Measurements from ENCODE around the gene ITGB5.

Gene ITGB5

GRCh38 chr3:124860599-124860998, 26.6 kb downstream of the ITGB5 start:
- DNase-seq = no peak

- DNase-seq = no peak
Measured at GRCh38 chr3:124859025-124859424, 28.1 kb downstream of the ITGB5 start.

GRCh38 chr3:124858275-124858674, 28.9 kb downstream of the ITGB5 start:
- no peak for DNase-seq

GRCh38 chr3:124856677-124857076, 30.5 kb downstream of the ITGB5 start:
- no peak for DNase-seq

GRCh38 chr3:124854009-124854408, 33.2 kb downstream of the ITGB5 start:
- no peak for DNase-seq

- DNase-seq = no peak
Measured at GRCh38 chr3:124853446-124853845, 33.7 kb downstream of the ITGB5 start.

- no peak for DNase-seq
Measured at GRCh38 chr3:124851905-124852304, 35.3 kb downstream of the ITGB5 start.

GRCh38 chr3:124851136-124851535, 36.0 kb downstream of the ITGB5 start:
- no peak for DNase-seq

- DNase-seq = no peak
Measured at GRCh38 chr3:124850633-124851032, 36.5 kb downstream of the ITGB5 start.

GRCh38 chr3:124850212-124850611, 37.0 kb downstream of the ITGB5 start:
- no peak for DNase-seq

GRCh38 chr3:124848300-124848699, 38.9 kb downstream of the ITGB5 start:
- no peak for DNase-seq

- no peak for DNase-seq
Measured at GRCh38 chr3:124847863-124848262, 39.3 kb downstream of the ITGB5 start.

- DNase-seq = no peak
Measured at GRCh38 chr3:124847051-124847450, 40.1 kb downstream of the ITGB5 start.

GRCh38 chr3:124846189-124846588, 41.0 kb downstream of the ITGB5 start:
- no peak for DNase-seq

GRCh38 chr3:124845406-124845805, 41.8 kb downstream of the ITGB5 start:
- no peak for DNase-seq

GRCh38 chr3:124843506-124844177, 43.5 kb downstream of the ITGB5 start:
- no peak for DNase-seq

- no peak for DNase-seq
Measured at GRCh38 chr3:124843047-124843446, 44.1 kb downstream of the ITGB5 start.

- DNase-seq = no peak
Measured at GRCh38 chr3:124841517-124841916, 45.6 kb downstream of the ITGB5 start.

GRCh38 chr3:124840331-124840730, 46.8 kb downstream of the ITGB5 start:
- DNase-seq = no peak

GRCh38 chr3:124839896-124840295, 47.3 kb downstream of the ITGB5 start:
- DNase-seq = no peak

GRCh38 chr3:124838963-124839362, 48.2 kb downstream of the ITGB5 start:
- DNase-seq = no peak

- DNase-seq = no peak
Measured at GRCh38 chr3:124837730-124838186, 49.4 kb downstream of the ITGB5 start.

GRCh38 chr3:124837065-124837464, 50.1 kb downstream of the ITGB5 start:
- DNase-seq = no peak

- DNase-seq = no peak
Measured at GRCh38 chr3:124836448-124836847, 50.7 kb downstream of the ITGB5 start.

All from NCI-H2081 treated with DMSO at 0.1 percent for 48 hours (cell line).